GM23248 (cell line): ENCODE results near the gene C20orf144. TPM values are rescaled to one million over a fixed set of nuclear protein-coding genes. Genes with fewer than 3 reads are reported as not detected.

Source experiments
- DNase-seq: peaks from one replicate; pipeline ENCODE4 v3.0.0-alpha.2; 2015
- H2AFZ ChIP-seq: fragments of 200-600 bp; sonication (generic); 2 replicates; pipeline ENCODE4 v1.6.1; 2016; ENCODE audit warnings: antibody characterized with exemption
- H3F3A ChIP-seq: fragments of 200-600 bp; sonication (generic); 2 replicates; pipeline ENCODE4 v1.6.1; 2016; ENCODE audit warnings: mild to moderate bottlenecking, antibody characterized with exemption, mixed run types; ENCODE audit not compliant: insufficient read depth
- H3K27ac ChIP-seq: fragments of 200-600 bp; sonication (generic); 2 replicates; pipeline ENCODE4 v1.5.1; 2016; ENCODE audit warnings: mild to moderate bottlenecking
- H3K27me3 ChIP-seq: fragments of 200-600 bp; sonication (generic); replicated peaks from 2 replicates; pipeline ENCODE4 v1.6.1; 2016; ENCODE audit warnings: mild to moderate bottlenecking; ENCODE audit not compliant: insufficient read depth
- H3K36me3 ChIP-seq: fragments of 200-600 bp; sonication (generic); 2 replicates; pipeline ENCODE4 v1.6.1; 2016; ENCODE audit warnings: low read depth, mild to moderate bottlenecking
- H3K4me1 ChIP-seq: fragments of 200-600 bp; sonication (generic); 2 replicates; pipeline ENCODE4 v1.6.1; 2016; ENCODE audit warnings: mild to moderate bottlenecking; ENCODE audit not compliant: insufficient read depth
- H3K4me2 ChIP-seq: fragments of 200-600 bp; sonication (generic); one replicate; pipeline ENCODE4 v1.6.1; 2016; ENCODE audit warnings: mild to moderate bottlenecking; ENCODE audit not compliant: unreplicated experiment
- H3K4me3 ChIP-seq: fragments of 200-600 bp; sonication (generic); 2 replicates; pipeline ENCODE4 v1.5.1; 2016; ENCODE audit warnings: mild to moderate bottlenecking
- H3K79me2 ChIP-seq: fragments of 200-600 bp; sonication (generic); 2 replicates; pipeline ENCODE4 v1.6.1; 2016; ENCODE audit warnings: mild to moderate bottlenecking; ENCODE audit not compliant: insufficient read depth
- H3K9ac ChIP-seq: fragments of 200-600 bp; sonication (generic); 2 replicates; pipeline ENCODE4 v1.6.1; 2016; ENCODE audit warnings: mild to moderate bottlenecking
- H3K9me2 ChIP-seq: fragments of 200-600 bp; sonication (generic); 2 replicates; pipeline ENCODE4 v1.6.1; 2016; ENCODE audit warnings: mixed run types, mild to moderate bottlenecking, moderate library complexity; ENCODE audit not compliant: insufficient read depth
- H3K9me3 ChIP-seq: fragments of 200-600 bp; sonication (generic); one replicate; pipeline ENCODE4 v1.6.1; 2017; ENCODE audit warnings: low read depth
- H4K20me1 ChIP-seq: fragments of 200-600 bp; sonication (generic); 2 replicates; pipeline ENCODE4 v1.6.0; 2016; ENCODE audit not compliant: insufficient read depth
- EZH2 ChIP-seq: fragments of 200-600 bp; sonication (generic); IDR thresholded peaks from 2 replicates; pipeline ENCODE4 v1.6.1; 2018; ENCODE audit warnings: antibody characterized with exemption, mild to moderate bottlenecking; ENCODE audit not compliant: insufficient read depth, poor library complexity, severe bottlenecking
- EZH2phosphoT487 ChIP-seq: fragments of 200-600 bp; sonication (generic); IDR thresholded peaks from 2 replicates; pipeline ENCODE4 v1.6.1; 2018; ENCODE audit warnings: antibody characterized with exemption, moderate library complexity, mild to moderate bottlenecking, low read depth; ENCODE audit not compliant: insufficient read depth
- WGBS, 2 experiments: methylation state at CpG; one replicate each; pipeline ENCODE4 v1.1.6; 2015 to 2017; ENCODE audit warnings: low lambda C conversion rate in 2 of 2, low coverage in 1 of 2; ENCODE audit errors: missing lambda C conversion rate in 2 of 2; 5-methylcytosine and 5-hydroxymethylcytosine counted together
- in situ Hi-C: fragments of 300-500 bp; cut with MboI; formaldehyde crosslinking; loops from 2 replicates; pipeline ENCODE4 v1.15.0; 2020
- polyA plus RNA-seq: library from polyadenylated mRNA; unstranded; fragments of >200 nt; fragmentation: Nextera tagmentation; extraction: Ambion mirVana; gene quantifications from 2 replicates; pipeline ENCODE4 v1.2.1, GENCODE V29; 2016
- total RNA-seq: library from RNA; depleted of rRNA; stranded (reverse); fragments of >200 nt; shearing (Covaris generic); gene quantifications from 2 replicates; pipeline ENCODE4 v1.2.3, GENCODE V29; 2014

Gene C20orf144
- total and polyA plus RNA-seq, 2 experiments from 2014 or later: 0.25 TPM; not detected in 1

- peak overlapping the region; percentile 38 for H3K4me2 ChIP-seq
- TF ChIP-seq EZH2phosphoT487 (no peak), EZH2 (no peak)
- no peaks in the 10 kb centered on the region for H3K9me2 ChIP-seq
- H2AFZ ChIP-seq: no peak overlapping the region
- peaks cover 8% of the 10 kb centered on the region; the same call in 1 of the 2 replicates for H3K36me3 ChIP-seq
- DNase-seq: peak; percentile 72
- in situ Hi-C loops: loop anchor here (10.0 kb wide), 1 partner anchor 63 kb away; no protein-coding TSS in a partner anchor
- peaks cover 18% of the 10 kb centered on the region for H3K4me1 ChIP-seq
- no peaks in the 10 kb centered on the region for H4K20me1 ChIP-seq
- H3K4me3 ChIP-seq: no peak overlapping the region
- no peaks in the 10 kb centered on the region for H3K79me2 ChIP-seq
- H3K27me3 ChIP-seq: no peaks in the 10 kb centered on the region
- H3K9ac ChIP-seq: peak overlapping the region; percentile 11; the same call in 1 of the 2 replicates
- peak overlapping the region; percentile 24; the same call in 1 of the 2 replicates for H3K27ac ChIP-seq
- H3K9me3 ChIP-seq: no peaks in the 10 kb centered on the region
- 39 to 42% methylated on average over 11 of the region's 11 CpGs for WGBS, 2 experiments
- peaks cover 15% of the 10 kb centered on the region; the same call in 1 of the 2 replicates for H3F3A ChIP-seq
Measured at GRCh38 chr20:33647603-33648395, 14.3 kb upstream of the C20orf144 start.

GRCh38 chr20:33648396-33649004 lies 13.6 kb upstream of the C20orf144 start:
- Histone ChIP-seq H2AFZ (no peak overlapping the region), H3K79me2 (no peaks in the 10 kb centered on the region), H3K4me1 (peaks cover 18% of the 10 kb centered on the region), H3K4me3 (no peak overlapping the region), H4K20me1 (no peaks in the 10 kb centered on the region), H3F3A (peaks cover 15% of the 10 kb centered on the region; the same call in 1 of the 2 replicates), H3K27ac (no peak overlapping the region), H3K9me3 (no peaks in the 10 kb centered on the region), H3K36me3 (peaks cover 8% of the 10 kb centered on the region; the same call in 1 of the 2 replicates), H3K9me2 (no peaks in the 10 kb centered on the region), H3K9ac (no peak overlapping the region), H3K4me2 (no peak overlapping the region), H3K27me3 (no peaks in the 10 kb centered on the region)
- TF ChIP-seq EZH2 (no peak), EZH2phosphoT487 (no peak)
- 50 to 54% methylated on average over 14 of the region's 14 CpGs for WGBS, 2 experiments
- in situ Hi-C loops: loop anchor here (10.0 kb wide), 1 partner anchor 64 kb away; no protein-coding TSS in a partner anchor
- peak; percentile 58 for DNase-seq

GRCh38 chr20:33649201-33649681 lies 12.9 kb upstream of the C20orf144 start:
- Histone ChIP-seq H3K4me3 (no peak overlapping the region), H3K9me2 (no peaks in the 10 kb centered on the region), H3F3A (peaks cover 15% of the 10 kb centered on the region; the same call in 1 of the 2 replicates), H3K27me3 (no peaks in the 10 kb centered on the region), H3K79me2 (no peaks in the 10 kb centered on the region), H3K9ac (no peak overlapping the region), H3K9me3 (no peaks in the 10 kb centered on the region), H3K4me1 (peaks cover 18% of the 10 kb centered on the region), H3K4me2 (no peak overlapping the region), H2AFZ (no peak overlapping the region), H3K27ac (no peak overlapping the region), H3K36me3 (peaks cover 8% of the 10 kb centered on the region; the same call in 1 of the 2 replicates), H4K20me1 (no peaks in the 10 kb centered on the region)
- peak; percentile 54 for DNase-seq
- in situ Hi-C loops: loop anchor here (10.0 kb wide), 1 partner anchor 64 kb away; no protein-coding TSS in a partner anchor
- TF ChIP-seq EZH2phosphoT487 (no peak), EZH2 (no peak)
- 35 to 36% methylated on average over 19 of the region's 19 CpGs for WGBS, 2 experiments

- no peak overlapping the region for H2AFZ ChIP-seq
- in situ Hi-C loops: loop anchor here (10.0 kb wide), 1 partner anchor 185 kb away; no protein-coding TSS in a partner anchor
- peaks cover 3% of the 10 kb centered on the region; the same call in 1 of the 2 replicates for H3K36me3 ChIP-seq
- no peaks in the 10 kb centered on the region for H3K79me2 ChIP-seq
- no peaks in the 10 kb centered on the region for H3K9me3 ChIP-seq
- TF ChIP-seq EZH2 (no peak), EZH2phosphoT487 (no peak)
- H3K9ac ChIP-seq: no peak overlapping the region
- WGBS, 2 experiments: 62 to 65% methylated on average over 11 of the region's 11 CpGs
- H3K4me3 ChIP-seq: no peak overlapping the region
- no peak overlapping the region for H3K27ac ChIP-seq
- peak; percentile 22 for DNase-seq
- H3K4me2 ChIP-seq: no peak overlapping the region
- H3F3A ChIP-seq: peaks cover 15% of the 10 kb centered on the region; the same call in 1 of the 2 replicates
- no peaks in the 10 kb centered on the region for H3K9me2 ChIP-seq
- no peaks in the 10 kb centered on the region for H4K20me1 ChIP-seq
- peaks cover 18% of the 10 kb centered on the region for H3K4me1 ChIP-seq
- H3K27me3 ChIP-seq: no peaks in the 10 kb centered on the region
Measured at GRCh38 chr20:33650111-33650752, 11.9 kb upstream of the C20orf144 start.
